ENCODE results near the gene KIAA1958. TPM values are rescaled to one million over a fixed set of nuclear protein-coding genes. Genes with fewer than 3 reads are reported as not detected.

KIAA1958 gene
- total RNA-seq, 4 donors from 2014 or later = 5.7 to 11.1 (median 6.8) TPM

GRCh38 chr9:112648624-112649023, 162.0 kb downstream of the KIAA1958 start:
- intact Hi-C loops (cut with DNase I; ENCODE audit: low total_unique reads) = no loop called here
- TF ChIP-seq POLR2A (IDR thresholded peaks at IDR 0.05) = no peak
- TF ChIP-seq, protein P1, sequence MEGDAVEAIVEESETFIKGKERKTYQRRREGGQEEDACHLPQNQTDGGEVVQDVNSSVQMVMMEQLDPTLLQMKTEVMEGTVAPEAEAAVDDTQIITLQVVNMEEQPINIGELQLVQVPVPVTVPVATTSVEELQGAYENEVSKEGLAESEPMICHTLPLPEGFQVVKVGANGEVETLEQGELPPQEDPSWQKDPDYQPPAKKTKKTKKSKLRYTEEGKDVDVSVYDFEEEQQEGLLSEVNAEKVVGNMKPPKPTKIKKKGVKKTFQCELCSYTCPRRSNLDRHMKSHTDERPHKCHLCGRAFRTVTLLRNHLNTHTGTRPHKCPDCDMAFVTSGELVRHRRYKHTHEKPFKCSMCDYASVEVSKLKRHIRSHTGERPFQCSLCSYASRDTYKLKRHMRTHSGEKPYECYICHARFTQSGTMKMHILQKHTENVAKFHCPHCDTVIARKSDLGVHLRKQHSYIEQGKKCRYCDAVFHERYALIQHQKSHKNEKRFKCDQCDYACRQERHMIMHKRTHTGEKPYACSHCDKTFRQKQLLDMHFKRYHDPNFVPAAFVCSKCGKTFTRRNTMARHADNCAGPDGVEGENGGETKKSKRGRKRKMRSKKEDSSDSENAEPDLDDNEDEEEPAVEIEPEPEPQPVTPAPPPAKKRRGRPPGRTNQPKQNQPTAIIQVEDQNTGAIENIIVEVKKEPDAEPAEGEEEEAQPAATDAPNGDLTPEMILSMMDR (IDR thresholded peaks at IDR 0.05) = no peak
- WGBS, 2 donors = 95 to 100% methylated on average over 1 of the region's 1 CpG
- no peak overlapping the region for H3K4me3 ChIP-seq (ENCODE audit: low read depth, poor library complexity, severe bottlenecking)
- DNase-seq (ENCODE audit: low spot score in 2 of 2) = no peak

DNA sequence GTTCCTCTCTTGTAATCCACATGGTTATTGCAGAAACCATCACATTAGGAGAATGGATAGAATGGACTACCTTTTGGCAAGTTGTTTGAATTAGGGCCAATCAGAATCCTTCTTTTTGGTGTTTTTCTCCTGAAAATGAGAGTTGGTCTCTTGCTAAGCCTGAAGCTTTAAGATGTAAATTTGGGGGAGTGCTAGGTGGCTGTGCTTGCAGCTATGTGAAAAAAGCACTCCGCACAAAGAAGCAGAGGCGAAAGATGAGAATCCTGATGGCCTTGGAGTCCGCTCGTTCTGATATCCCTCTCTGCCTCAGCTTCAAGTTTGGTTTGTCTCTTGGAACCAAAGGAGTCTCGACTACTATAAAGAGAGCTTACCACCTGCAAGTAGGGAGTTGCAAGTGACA, 167.7 kb downstream of the KIAA1958 start:
- no peak for DNase-seq (ENCODE audit: low spot score in 2 of 2)
- intact Hi-C loops (cut with DNase I; ENCODE audit: low total_unique reads) = no loop called here
- TF ChIP-seq POLR2A (IDR thresholded peaks at IDR 0.05) = no peak
- TF ChIP-seq, protein P1 (IDR thresholded peaks at IDR 0.05) = no peak
- WGBS, 2 donors = 88 to 91% methylated on average over 5 of the region's 5 CpGs
- no peak overlapping the region for H3K4me3 ChIP-seq (ENCODE audit: low read depth, poor library complexity, severe bottlenecking)

GRCh38 chr9:112655668-112656067, 169.0 kb downstream of the KIAA1958 start:
- 75 to 78% methylated on average over 3 of the region's 3 CpGs for WGBS, 2 donors
- DNase-seq (ENCODE audit: low spot score in 2 of 2) = no peak
- TF ChIP-seq, protein P1 (IDR thresholded peaks at IDR 0.05) = no peak
- TF ChIP-seq POLR2A (IDR thresholded peaks at IDR 0.05) = no peak
- intact Hi-C loops (cut with DNase I; ENCODE audit: low total_unique reads) = no loop called here
- no peak overlapping the region for H3K4me3 ChIP-seq (ENCODE audit: low read depth, poor library complexity, severe bottlenecking)

DNA sequence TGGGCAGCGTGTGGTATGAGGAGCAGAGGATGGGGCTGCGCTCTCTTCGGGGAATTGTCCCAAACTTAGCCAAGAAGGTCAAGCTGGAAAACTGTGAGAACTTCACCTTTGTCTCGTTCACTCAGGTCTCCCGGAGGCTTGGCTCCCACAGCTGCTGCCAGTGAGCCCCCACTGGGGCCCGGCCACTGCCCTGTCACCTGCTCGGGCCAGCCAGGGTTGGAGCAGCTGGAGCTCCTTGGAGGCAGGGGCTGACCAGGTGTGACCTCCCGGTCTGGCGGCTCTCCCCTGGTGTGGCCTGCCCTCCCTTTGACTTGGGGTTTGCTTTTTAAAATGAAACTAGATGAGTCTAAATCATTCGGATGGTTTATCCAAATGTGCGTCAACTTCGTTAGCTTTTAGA, 173.3 kb downstream of the KIAA1958 start:
- intact Hi-C loops (cut with DNase I; ENCODE audit: low total_unique reads) = no loop called here

GRCh38 chr9:112663681-112664080, 177.1 kb downstream of the KIAA1958 start:
- intact Hi-C loops (cut with DNase I; ENCODE audit: low total_unique reads) = loop anchor here (1.0 kb wide), 1 partner anchor 14 kb away; no protein-coding TSS in a partner anchor
- no peak for DNase-seq (ENCODE audit: low spot score in 2 of 2)
- no peak overlapping the region for H3K4me3 ChIP-seq (ENCODE audit: low read depth, poor library complexity, severe bottlenecking)
- no peak for TF ChIP-seq POLR2A (IDR thresholded peaks at IDR 0.05)
- TF ChIP-seq, protein P1 (IDR thresholded peaks at IDR 0.05) = no peak
- WGBS, 2 donors = 93 to 94% methylated on average over 5 of the region's 5 CpGs

More for the DNA sequence above, 173.3 kb downstream of the KIAA1958 start:
- H3K4me3 ChIP-seq (ENCODE audit: low read depth, poor library complexity, severe bottlenecking) = no peak overlapping the region
- 95 to 97% methylated on average over 12 of the region's 12 CpGs for WGBS, 2 donors
- DNase-seq (ENCODE audit: low spot score in 2 of 2) = no peak
- TF ChIP-seq POLR2A (IDR thresholded peaks at IDR 0.05) = no peak
- TF ChIP-seq, protein P1 (IDR thresholded peaks at IDR 0.05) = no peak

DNA sequence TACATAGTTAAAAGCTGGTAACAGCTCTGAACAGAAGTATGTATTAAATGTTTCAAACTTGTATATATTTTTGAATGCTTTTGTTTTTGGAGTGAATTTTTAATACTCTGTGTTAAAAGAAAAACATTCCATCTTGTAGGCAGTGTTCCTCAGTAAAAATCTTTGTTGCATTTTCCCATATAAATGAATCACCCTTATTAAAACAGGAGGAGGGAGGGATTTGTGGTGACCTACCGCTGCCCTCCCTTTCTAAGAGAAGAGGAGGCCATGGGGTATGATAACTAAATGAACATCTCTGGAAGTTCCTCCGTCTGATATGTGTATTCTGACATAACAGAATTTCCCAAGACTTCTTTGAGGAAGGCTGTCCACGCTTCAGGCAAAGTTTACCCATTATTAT, 177.9 kb downstream of the KIAA1958 start:
- DNase-seq (ENCODE audit: low spot score in 2 of 2) = no peak

More for the DNA sequence above, 177.9 kb downstream of the KIAA1958 start:
- 88 to 92% methylated on average over 3 of the region's 3 CpGs for WGBS, 2 donors
- intact Hi-C loops (cut with DNase I; ENCODE audit: low total_unique reads) = loop anchor here (1.0 kb wide), 1 partner anchor 13 kb away; no protein-coding TSS in a partner anchor
- TF ChIP-seq POLR2A (IDR thresholded peaks at IDR 0.05) = no peak
- TF ChIP-seq, protein P1 (IDR thresholded peaks at IDR 0.05) = no peak
- H3K4me3 ChIP-seq (ENCODE audit: low read depth, poor library complexity, severe bottlenecking) = no peak overlapping the region

Data from lower leg skin (tissue), 4 donors.